Effector memory CD4-positive, alpha-beta T cell (primary cell): ENCODE measurements around the gene LRRC4C.

ENCODE experiments used
- DNase-seq, 3 donors: peaks; one replicate each; pipeline ENCODE4 v3.0.0-alpha.2; 2020
- H3K27ac ChIP-seq: 2 replicates; pipeline ENCODE4 v1.7.0; 2013; ENCODE audit warnings: mild to moderate bottlenecking, low read length, moderate library complexity; ENCODE audit not compliant: insufficient read depth, poor library complexity, severe bottlenecking
- H3K27me3 ChIP-seq: replicated peaks from 2 replicates; pipeline ENCODE4 v1.7.0; 2013; ENCODE audit warnings: mild to moderate bottlenecking, low read length; ENCODE audit not compliant: insufficient read depth, control insufficient read depth, poor library complexity, severe bottlenecking
- H3K36me3 ChIP-seq: 2 replicates; pipeline ENCODE4 v1.7.0; 2013; ENCODE audit warnings: mild to moderate bottlenecking, low read length, moderate library complexity; ENCODE audit not compliant: control insufficient read depth, insufficient read depth
- H3K4me1 ChIP-seq: 2 replicates; pipeline ENCODE4 v1.7.0; 2013; ENCODE audit warnings: low read length, mild to moderate bottlenecking; ENCODE audit not compliant: control insufficient read depth, insufficient read depth, poor library complexity, severe bottlenecking
- H3K4me3 ChIP-seq: 2 replicates; pipeline ENCODE4 v1.7.0; 2013; ENCODE audit warnings: low read length, low read depth, mild to moderate bottlenecking; ENCODE audit not compliant: insufficient read depth, poor library complexity, severe bottlenecking
- H3K9me3 ChIP-seq: 2 replicates; pipeline ENCODE4 v1.7.0; 2013; ENCODE audit warnings: mild to moderate bottlenecking, low read length, moderate library complexity; ENCODE audit not compliant: control insufficient read depth

LRRC4C gene

DNA sequence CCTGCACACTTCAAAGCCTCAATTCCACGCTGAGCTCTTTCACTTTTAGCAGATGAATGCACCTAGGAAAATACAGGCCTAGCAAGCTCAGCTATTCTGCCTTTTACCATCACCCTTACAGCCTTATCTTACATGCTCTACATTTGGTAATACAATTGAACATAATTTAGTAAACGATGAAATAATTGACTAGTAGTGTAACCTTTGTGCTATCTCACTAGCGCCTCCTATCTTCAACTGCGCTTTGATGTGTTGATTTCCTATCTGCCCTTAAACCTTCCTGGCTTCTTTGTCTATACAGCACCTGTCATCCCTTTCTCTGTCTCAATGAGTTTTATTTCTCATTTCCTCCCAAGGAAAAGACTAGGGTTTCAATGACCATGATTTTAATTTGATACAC is 149.7 kb downstream of the LRRC4C start:
- Histone ChIP-seq H3K36me3 (no peaks in the 10 kb centered on the region), H3K4me3 (no peak overlapping the region), H3K9me3 (no peaks in the 10 kb centered on the region), H3K27ac (no peak overlapping the region), H3K4me1 (no peaks in the 10 kb centered on the region), H3K27me3 (no peaks in the 10 kb centered on the region)
- no peak for DNase-seq

GRCh38 chr11:41309111-41309522 is 150.3 kb downstream of the LRRC4C start:
- Histone ChIP-seq H3K4me3 (no peak overlapping the region), H3K36me3 (no peaks in the 10 kb centered on the region), H3K27me3 (no peaks in the 10 kb centered on the region), H3K27ac (no peak overlapping the region), H3K4me1 (no peaks in the 10 kb centered on the region), H3K9me3 (no peaks in the 10 kb centered on the region)
- no peak for DNase-seq

GRCh38 chr11:41308286-41308685 is 151.2 kb downstream of the LRRC4C start:
- Histone ChIP-seq H3K4me3 (no peak overlapping the region), H3K36me3 (no peaks in the 10 kb centered on the region)
- no peak for DNase-seq

GRCh38 chr11:41307296-41308080 is 152.0 kb downstream of the LRRC4C start:
- no peaks in the 10 kb centered on the region for H3K4me1 ChIP-seq
- no peaks in the 10 kb centered on the region for H3K36me3 ChIP-seq
- H3K27ac ChIP-seq = no peak overlapping the region
- H3K27me3 ChIP-seq = no peaks in the 10 kb centered on the region
- no peak overlapping the region for H3K4me3 ChIP-seq
- no peak for DNase-seq
- H3K9me3 ChIP-seq = no peaks in the 10 kb centered on the region

More at GRCh38 chr11:41308286-41308685, 151.2 kb downstream of the LRRC4C start:
- Histone ChIP-seq H3K27ac (no peak overlapping the region), H3K4me1 (no peaks in the 10 kb centered on the region), H3K27me3 (no peaks in the 10 kb centered on the region), H3K9me3 (no peaks in the 10 kb centered on the region)

- Histone ChIP-seq H3K4me1 (no peaks in the 10 kb centered on the region), H3K27ac (no peak overlapping the region), H3K27me3 (no peaks in the 10 kb centered on the region), H3K36me3 (no peaks in the 10 kb centered on the region), H3K9me3 (no peaks in the 10 kb centered on the region), H3K4me3 (no peak overlapping the region)
- DNase-seq = no peak
These were observed 153.0 kb downstream of the LRRC4C start for GRCh38 chr11:41306431-41306830.

- Histone ChIP-seq H3K27ac (no peak overlapping the region), H3K36me3 (no peaks in the 10 kb centered on the region), H3K4me3 (no peak overlapping the region), H3K27me3 (no peaks in the 10 kb centered on the region), H3K4me1 (no peaks in the 10 kb centered on the region), H3K9me3 (no peaks in the 10 kb centered on the region)
- DNase-seq = no peak
These were observed 158.4 kb downstream of the LRRC4C start for GRCh38 chr11:41301023-41301422.

DNA sequence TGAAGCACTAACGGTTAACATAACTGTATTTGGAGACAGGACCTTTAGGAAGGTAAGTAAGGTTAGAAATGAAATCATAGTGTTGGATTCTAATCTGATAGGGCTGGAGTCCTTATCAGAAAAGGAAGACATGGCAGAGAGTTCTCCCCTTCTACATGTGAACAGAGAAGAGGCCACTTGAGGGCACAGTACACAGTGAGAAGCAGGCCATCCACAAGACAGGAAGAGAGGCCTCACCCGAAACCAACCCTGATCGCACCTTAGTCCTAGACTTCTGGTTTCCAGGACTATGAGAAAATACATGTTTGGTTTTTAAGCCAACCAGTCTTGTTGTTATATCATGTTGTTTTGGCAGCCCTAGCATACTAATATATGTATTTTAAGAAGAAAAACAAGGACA is 170.0 kb downstream of the LRRC4C start:
- no peak overlapping the region for H3K27ac ChIP-seq

GRCh38 chr11:41286751-41287150 is 172.7 kb downstream of the LRRC4C start:
- no peak overlapping the region for H3K27ac ChIP-seq
- no peaks in the 10 kb centered on the region for H3K27me3 ChIP-seq
- H3K4me1 ChIP-seq = no peaks in the 10 kb centered on the region
- no peak for DNase-seq
- H3K9me3 ChIP-seq = no peaks in the 10 kb centered on the region
- no peak overlapping the region for H3K4me3 ChIP-seq
- H3K36me3 ChIP-seq = no peaks in the 10 kb centered on the region

More for the DNA sequence above, 170.0 kb downstream of the LRRC4C start:
- DNase-seq = no peak
- Histone ChIP-seq H3K27me3 (no peaks in the 10 kb centered on the region), H3K4me3 (no peak overlapping the region), H3K9me3 (no peaks in the 10 kb centered on the region), H3K36me3 (no peaks in the 10 kb centered on the region), H3K4me1 (no peaks in the 10 kb centered on the region)

- no peaks in the 10 kb centered on the region for H3K9me3 ChIP-seq
- no peak overlapping the region for H3K27ac ChIP-seq
- H3K4me3 ChIP-seq = no peak overlapping the region
- DNase-seq = no peak
- H3K27me3 ChIP-seq = no peaks in the 10 kb centered on the region
- H3K36me3 ChIP-seq = no peaks in the 10 kb centered on the region
- H3K4me1 ChIP-seq = no peaks in the 10 kb centered on the region
These were observed 175.1 kb downstream of the LRRC4C start for GRCh38 chr11:41284354-41284753.

DNA sequence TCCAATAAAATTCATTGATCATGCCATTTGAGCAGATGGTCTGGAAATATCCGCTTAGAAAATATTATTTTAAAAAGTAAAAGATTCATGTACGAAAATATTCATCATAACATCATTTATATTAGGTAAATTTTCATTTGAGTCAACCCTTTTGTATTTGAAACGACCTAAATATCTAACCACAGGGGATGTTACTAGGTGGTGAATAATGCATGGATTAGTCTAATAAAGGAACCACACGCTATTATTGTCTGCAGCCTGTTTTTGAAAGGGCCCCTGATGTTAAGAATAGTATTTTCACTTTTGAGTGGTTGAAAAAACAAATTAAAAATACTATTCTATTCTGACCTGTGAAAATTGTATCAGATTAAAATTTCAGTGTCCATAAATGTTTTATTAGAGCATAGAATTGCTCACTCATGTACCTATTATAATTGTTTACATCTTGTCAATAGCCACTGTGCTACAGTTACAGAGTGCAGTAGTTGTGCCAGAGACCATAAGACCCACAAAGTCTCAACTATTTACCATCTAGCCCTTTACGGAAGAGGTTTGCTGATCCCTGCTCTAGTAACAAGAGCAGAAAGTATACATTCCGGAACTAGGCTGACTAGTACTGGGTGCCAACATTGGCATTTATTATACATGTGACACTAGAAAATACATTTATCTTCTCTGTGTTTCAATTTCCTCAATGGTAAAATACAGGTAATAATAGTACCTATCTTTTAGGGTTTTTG is 176.1 kb downstream of the LRRC4C start:
- DNase-seq = no peak
- H3K27me3 ChIP-seq = no peaks in the 10 kb centered on the region
- H3K4me3 ChIP-seq = no peak overlapping the region
- H3K9me3 ChIP-seq = no peaks in the 10 kb centered on the region
- H3K27ac ChIP-seq = no peak overlapping the region
- no peaks in the 10 kb centered on the region for H3K4me1 ChIP-seq
- H3K36me3 ChIP-seq = no peaks in the 10 kb centered on the region
